ENCODE measurements around the gene TUT4. TPM values are rescaled to one million over a fixed set of nuclear protein-coding genes. Genes with fewer than 3 reads are reported as not detected.

The TUT4 gene
- total RNA-seq, 1 donor = 44.2 TPM

GRCh38 chr1:52506349-52506748 lies 46.5 kb downstream of the TUT4 start:
- Histone ChIP-seq H3K27me3 (ENCODE audit: insufficient read depth, low read length) (no peaks in the 10 kb centered on the region), H3K4me3 (ENCODE audit: insufficient read depth, low read length) (no peak overlapping the region), H3K36me3 (ENCODE audit: insufficient read depth, low read length) (no peaks in the 10 kb centered on the region), H3K4me2 (ENCODE audit: insufficient read depth, low read length) (no peak overlapping the region), H3K4me1 (ENCODE audit: insufficient read depth, low read length) (no peaks in the 10 kb centered on the region), H3K79me2 (ENCODE audit: insufficient read depth, low read length) (no peaks in the 10 kb centered on the region), H4K20me1 (ENCODE audit: insufficient read depth, low read length) (no peaks in the 10 kb centered on the region), H2AFZ (ENCODE audit: low read length) (no peak overlapping the region), H3K27ac (ENCODE audit: low read depth, low read length) (no peak overlapping the region), H3K9me3 (ENCODE audit: low read depth, low read length) (no peaks in the 10 kb centered on the region)
- TF ChIP-seq CTCF (IDR thresholded peaks at IDR 0.05; ENCODE audit: extremely low read depth, low read depth, low read length) = no peak
- no peak for DNase-seq (ENCODE audit: insufficient read length, low spot score, missing footprints)

GRCh38 chr1:52504720-52505119 lies 48.2 kb downstream of the TUT4 start:
- Histone ChIP-seq H4K20me1 (ENCODE audit: insufficient read depth, low read length) (no peaks in the 10 kb centered on the region), H3K27me3 (ENCODE audit: insufficient read depth, low read length) (no peaks in the 10 kb centered on the region), H3K36me3 (ENCODE audit: insufficient read depth, low read length) (no peaks in the 10 kb centered on the region), H3K4me3 (ENCODE audit: insufficient read depth, low read length) (no peak overlapping the region), H3K79me2 (ENCODE audit: insufficient read depth, low read length) (no peaks in the 10 kb centered on the region), H3K4me2 (ENCODE audit: insufficient read depth, low read length) (no peak overlapping the region), H3K27ac (ENCODE audit: low read depth, low read length) (no peak overlapping the region), H2AFZ (ENCODE audit: low read length) (no peak overlapping the region), H3K9me3 (ENCODE audit: low read depth, low read length) (no peaks in the 10 kb centered on the region), H3K4me1 (ENCODE audit: insufficient read depth, low read length) (no peaks in the 10 kb centered on the region)
- no peak for DNase-seq (ENCODE audit: insufficient read length, low spot score, missing footprints)
- TF ChIP-seq CTCF (IDR thresholded peaks at IDR 0.05; ENCODE audit: extremely low read depth, low read depth, low read length) = no peak

- TF ChIP-seq CTCF (IDR thresholded peaks at IDR 0.05; ENCODE audit: extremely low read depth, low read depth, low read length) = no peak
Observed at GRCh38 chr1:52503706-52504105, 49.2 kb downstream of the TUT4 start.

GRCh38 chr1:52502789-52503188 lies 50.1 kb downstream of the TUT4 start:
- no peak for TF ChIP-seq CTCF (IDR thresholded peaks at IDR 0.05; ENCODE audit: extremely low read depth, low read depth, low read length)
- Histone ChIP-seq H3K4me2 (ENCODE audit: insufficient read depth, low read length) (no peak overlapping the region), H3K4me1 (ENCODE audit: insufficient read depth, low read length) (no peaks in the 10 kb centered on the region), H4K20me1 (ENCODE audit: insufficient read depth, low read length) (no peaks in the 10 kb centered on the region), H3K27me3 (ENCODE audit: insufficient read depth, low read length) (no peaks in the 10 kb centered on the region), H3K4me3 (ENCODE audit: insufficient read depth, low read length) (no peak overlapping the region), H3K79me2 (ENCODE audit: insufficient read depth, low read length) (no peaks in the 10 kb centered on the region), H3K27ac (ENCODE audit: low read depth, low read length) (no peak overlapping the region), H3K9me3 (ENCODE audit: low read depth, low read length) (no peaks in the 10 kb centered on the region), H2AFZ (ENCODE audit: low read length) (no peak overlapping the region), H3K36me3 (ENCODE audit: insufficient read depth, low read length) (no peaks in the 10 kb centered on the region)
- no peak for DNase-seq (ENCODE audit: insufficient read length, low spot score, missing footprints)

More at GRCh38 chr1:52503706-52504105, 49.2 kb downstream of the TUT4 start:
- Histone ChIP-seq H3K27me3 (ENCODE audit: insufficient read depth, low read length) (no peaks in the 10 kb centered on the region), H2AFZ (ENCODE audit: low read length) (no peak overlapping the region), H4K20me1 (ENCODE audit: insufficient read depth, low read length) (no peaks in the 10 kb centered on the region), H3K9me3 (ENCODE audit: low read depth, low read length) (no peaks in the 10 kb centered on the region), H3K36me3 (ENCODE audit: insufficient read depth, low read length) (no peaks in the 10 kb centered on the region), H3K79me2 (ENCODE audit: insufficient read depth, low read length) (no peaks in the 10 kb centered on the region), H3K4me1 (ENCODE audit: insufficient read depth, low read length) (no peaks in the 10 kb centered on the region), H3K27ac (ENCODE audit: low read depth, low read length) (no peak overlapping the region), H3K4me2 (ENCODE audit: insufficient read depth, low read length) (no peak overlapping the region), H3K4me3 (ENCODE audit: insufficient read depth, low read length) (no peak overlapping the region)
- DNase-seq (ENCODE audit: insufficient read length, low spot score, missing footprints) = peak; percentile 37
